Measurements from ENCODE around the gene STXBP6. TPM values are rescaled to one million over a fixed set of nuclear protein-coding genes. Genes with fewer than 3 reads are reported as not detected.

STXBP6 gene
- total RNA-seq, 1 donor from 2014 or later = 41.4 TPM

GRCh38 chr14:24885410-24885913, 164.5 kb downstream of the STXBP6 start:
- no peak for ATAC-seq
- intact Hi-C loops (cut with DNase I) = no loop called here
- DNase-seq (ENCODE audit: missing footprints) = no peak

GRCh38 chr14:24883576-24883975, 166.4 kb downstream of the STXBP6 start:
- ATAC-seq = no peak
- intact Hi-C loops (cut with DNase I) = no loop called here
- no peak for DNase-seq (ENCODE audit: missing footprints)

- intact Hi-C loops (cut with DNase I) = no loop called here
- DNase-seq (ENCODE audit: missing footprints) = no peak
- peak; percentile 37 for ATAC-seq
Observed at GRCh38 chr14:24881116-24881893, 168.6 kb downstream of the STXBP6 start.

GRCh38 chr14:24880689-24881088, 169.3 kb downstream of the STXBP6 start:
- no peak for DNase-seq (ENCODE audit: missing footprints)
- peak; percentile 61 for ATAC-seq
- intact Hi-C loops (cut with DNase I) = no loop called here

DNA sequence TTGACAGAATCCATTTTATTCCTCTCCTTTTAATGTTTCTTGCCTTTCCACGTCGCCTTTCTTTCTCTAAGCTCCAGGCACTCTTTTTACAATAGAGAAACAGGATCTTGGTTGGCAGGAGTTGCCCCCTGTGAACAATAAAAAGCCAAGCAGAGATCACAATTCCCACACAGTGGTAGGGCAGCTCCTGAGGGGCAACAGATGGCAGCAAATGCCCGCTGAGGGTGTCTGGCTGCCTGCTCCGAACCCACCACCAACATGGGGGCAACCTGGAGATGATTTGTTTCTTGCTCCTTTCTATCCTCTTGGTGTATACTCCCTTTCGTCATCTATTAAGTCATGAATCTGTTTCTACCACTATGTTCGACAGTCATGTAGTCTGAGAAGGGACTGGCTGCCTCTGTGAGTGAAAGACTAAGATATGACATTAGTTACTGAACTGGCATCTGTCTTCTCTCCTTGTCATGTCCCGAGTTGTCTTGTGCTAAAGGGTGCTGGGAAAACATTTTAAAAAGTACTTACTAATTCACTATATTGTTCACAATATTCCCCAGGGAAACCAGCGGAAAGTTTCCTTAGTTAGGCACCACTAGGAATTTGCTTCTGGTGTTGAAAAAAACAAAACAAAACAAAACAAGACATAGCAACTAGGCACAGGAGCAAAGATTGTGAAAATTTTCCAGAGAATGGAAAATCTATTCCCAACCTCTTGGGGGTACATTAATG, 170.1 kb downstream of the STXBP6 start:
- ATAC-seq (peak; percentile 36), DNase-seq (ENCODE audit: missing footprints) (no peak)
- intact Hi-C loops (cut with DNase I) = no loop called here

DNA sequence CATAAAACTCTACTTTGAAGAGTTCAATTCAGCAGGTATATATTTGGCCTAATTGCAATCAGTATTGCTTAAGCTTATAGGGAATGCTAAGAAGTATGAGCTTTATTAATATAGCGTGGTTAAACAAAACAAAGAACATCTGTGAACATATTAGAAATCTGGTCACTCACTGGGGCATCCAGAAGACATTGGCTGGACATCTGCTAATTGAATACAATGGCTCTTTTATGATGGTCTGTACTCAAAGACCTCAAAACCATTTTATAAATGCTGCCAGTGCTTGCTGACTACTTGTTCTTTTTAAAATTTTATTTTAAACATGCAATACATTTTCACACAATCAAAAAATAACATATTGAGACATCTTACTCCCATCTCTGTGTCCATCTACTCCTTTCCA, 173.0 kb downstream of the STXBP6 start:
- ATAC-seq = no peak
- intact Hi-C loops (cut with DNase I) = no loop called here
- DNase-seq (ENCODE audit: missing footprints) = no peak

- DNase-seq (ENCODE audit: missing footprints) = no peak
- ATAC-seq = no peak
- intact Hi-C loops (cut with DNase I) = no loop called here
Observed at GRCh38 chr14:24875991-24876878, 173.7 kb downstream of the STXBP6 start.

DNA sequence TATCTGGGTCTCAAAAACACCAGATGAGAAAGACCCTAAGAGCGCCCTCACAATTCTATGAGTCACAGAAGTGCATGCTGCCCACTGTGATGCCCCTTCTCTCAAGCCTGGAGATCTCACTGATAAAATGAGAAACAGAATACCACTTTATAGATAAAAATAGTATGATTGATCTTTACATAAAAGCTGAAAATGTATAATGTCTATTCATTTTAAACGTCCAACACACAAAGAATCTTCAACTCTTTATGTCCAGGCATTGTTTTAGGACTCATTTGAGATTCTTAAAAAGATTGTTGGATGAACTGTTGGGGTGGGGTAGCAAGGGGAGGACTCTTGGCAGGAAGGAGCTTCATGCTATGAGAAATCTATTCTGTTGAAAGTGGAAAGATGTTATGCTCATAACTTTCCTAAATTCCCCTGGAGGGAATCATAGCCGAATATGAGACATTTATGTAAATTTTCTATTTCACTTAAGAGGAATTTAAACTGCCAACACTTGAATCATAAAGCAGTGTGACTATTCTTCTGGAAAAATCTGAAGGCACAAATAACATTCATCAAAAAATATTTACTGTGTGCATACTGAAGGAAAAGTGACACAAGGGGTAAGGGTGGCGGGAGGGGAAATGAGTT, 174.6 kb downstream of the STXBP6 start:
- ATAC-seq (no peak), DNase-seq (ENCODE audit: missing footprints) (no peak)
- intact Hi-C loops (cut with DNase I) = no loop called here

DNA sequence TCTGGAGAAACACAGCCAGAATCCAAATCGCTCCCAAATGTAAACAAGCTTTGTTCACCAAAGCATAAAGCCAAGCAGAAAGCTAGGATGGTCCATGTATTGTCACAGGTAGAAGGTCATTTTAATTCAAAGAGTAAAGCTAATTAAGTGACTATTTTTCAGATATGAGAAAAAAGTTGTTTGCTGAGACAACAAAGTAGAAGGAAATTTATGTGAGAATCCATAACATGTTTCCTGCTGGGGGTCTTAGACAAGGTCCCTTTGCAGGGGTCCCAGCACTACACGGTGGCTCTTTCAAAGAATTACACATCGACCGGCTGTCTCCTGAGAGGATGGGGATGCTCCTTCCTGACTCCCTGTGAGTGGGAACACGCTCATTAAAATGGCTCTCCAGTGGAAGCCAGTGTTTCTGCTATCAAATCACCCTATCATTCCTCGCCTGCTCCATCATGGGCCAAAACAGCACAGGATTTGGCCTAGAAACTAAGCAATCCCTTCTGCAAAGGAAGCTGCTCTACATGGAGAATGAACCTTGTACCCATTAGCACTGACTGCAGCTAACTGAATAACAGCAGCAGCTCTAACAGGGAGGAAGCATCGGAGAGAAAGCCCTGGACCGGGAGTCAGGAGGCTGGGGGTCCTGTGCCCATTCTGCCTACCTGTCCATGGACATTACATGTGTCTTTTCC, 175.3 kb downstream of the STXBP6 start:
- DNase-seq (ENCODE audit: missing footprints) (no peak), ATAC-seq (no peak)
- intact Hi-C loops (cut with DNase I) = no loop called here

DNA sequence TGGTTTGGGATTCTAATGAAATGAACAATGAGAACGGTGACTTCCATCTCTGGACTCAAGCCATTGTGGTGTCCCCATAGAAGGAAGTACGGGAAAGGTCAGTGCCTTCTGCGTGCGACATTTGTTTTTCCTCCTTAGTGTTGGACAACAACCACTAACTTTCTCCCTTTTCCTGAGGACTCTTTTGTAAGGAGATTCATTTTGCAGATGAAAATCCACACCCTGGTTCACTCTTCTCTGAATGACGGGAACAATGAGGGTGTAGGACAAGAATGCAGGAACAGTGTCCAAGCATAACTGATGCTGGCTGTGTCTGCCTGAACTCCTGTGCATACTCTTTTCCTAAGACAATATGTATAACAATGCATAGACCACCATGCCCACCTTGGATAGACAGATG, 176.4 kb downstream of the STXBP6 start:
- ATAC-seq (peak; percentile 40), DNase-seq (ENCODE audit: missing footprints) (no peak)
- intact Hi-C loops (cut with DNase I) = no loop called here

GRCh38 chr14:24870949-24871701, 178.8 kb downstream of the STXBP6 start:
- intact Hi-C loops (cut with DNase I) = no loop called here
- ATAC-seq (no peak), DNase-seq (ENCODE audit: missing footprints) (no peak)

GRCh38 chr14:24868389-24868788, 181.6 kb downstream of the STXBP6 start:
- no peak for DNase-seq (ENCODE audit: missing footprints)
- intact Hi-C loops (cut with DNase I) = no loop called here
- ATAC-seq = no peak

DNA sequence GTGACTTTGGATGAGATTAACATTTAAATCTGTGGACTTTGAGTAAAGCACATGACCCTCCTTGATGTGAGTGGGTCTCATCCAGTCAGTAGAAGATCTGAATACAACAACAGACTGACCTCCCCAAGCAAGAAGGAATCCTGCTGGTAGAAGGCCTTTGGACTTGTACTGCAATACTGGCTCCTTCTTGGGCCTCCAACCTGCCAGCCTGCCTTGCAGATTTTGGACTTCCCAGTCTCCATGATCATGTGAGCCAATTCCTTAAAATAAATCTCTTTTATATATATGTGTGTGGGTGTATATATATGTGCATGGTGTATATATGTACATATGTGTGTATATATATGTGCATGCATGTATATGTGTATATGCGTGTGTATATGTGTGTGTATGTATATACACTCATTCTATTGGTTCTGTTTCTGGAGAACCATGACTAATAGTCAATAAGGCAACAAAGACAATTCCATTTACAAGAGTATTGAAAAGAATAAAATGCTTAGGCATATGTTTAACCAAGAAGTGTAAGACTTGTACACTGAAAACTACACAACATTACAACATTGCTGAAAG, 183.8 kb downstream of the STXBP6 start:
- intact Hi-C loops (cut with DNase I) = no loop called here
- ATAC-seq = no peak
- no peak for DNase-seq (ENCODE audit: missing footprints)

- intact Hi-C loops (cut with DNase I) = no loop called here
- ATAC-seq (no peak), DNase-seq (ENCODE audit: missing footprints) (no peak)
Observed at GRCh38 chr14:24863968-24864684, 185.8 kb downstream of the STXBP6 start.

GRCh38 chr14:24861083-24861630, 188.8 kb downstream of the STXBP6 start:
- no peak for DNase-seq (ENCODE audit: missing footprints)
- ATAC-seq = no peak
- intact Hi-C loops (cut with DNase I) = no loop called here

DNA sequence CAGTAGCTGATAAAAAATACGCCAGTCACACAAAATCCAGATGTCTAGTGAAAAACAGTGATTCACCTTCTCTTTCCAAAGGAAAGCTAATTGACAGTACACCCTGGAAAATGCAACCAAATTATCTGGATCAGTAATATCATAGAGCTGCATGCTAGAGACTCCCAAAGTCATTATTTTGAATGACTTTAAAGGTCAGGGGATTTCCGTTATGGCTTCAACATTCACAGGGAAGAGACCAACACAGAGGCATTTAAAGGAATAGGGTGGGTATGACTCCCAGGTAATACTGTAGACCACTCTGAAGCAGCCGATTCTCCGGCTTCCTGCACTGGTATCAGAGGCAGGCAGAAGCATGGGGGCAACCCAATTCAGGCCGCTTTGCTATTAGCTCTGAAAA, 190.4 kb downstream of the STXBP6 start:
- no peak for ATAC-seq
- no peak for DNase-seq (ENCODE audit: missing footprints)
- intact Hi-C loops (cut with DNase I) = no loop called here
